Pulmonary artery endothelial cell (primary cell): ENCODE data around the gene SOD1. TPM values are rescaled to one million over a fixed set of nuclear protein-coding genes. Genes with fewer than 3 reads are reported as not detected.

Experiments
- DNase-seq: peaks from one replicate; pipeline ENCODE4 v3.0.0-alpha.2; 2011; ENCODE audit warnings: low read depth, low spot score
- total RNA-seq: library from RNA; depleted of rRNA; stranded (reverse); fragments of >200 nt; gene quantifications from 2 replicates; pipeline ENCODE4 v1.2.3, GENCODE V29; 2014

Gene SOD1
- total RNA-seq, 1 donor from 2014 or later, result 203 TPM

DNA sequence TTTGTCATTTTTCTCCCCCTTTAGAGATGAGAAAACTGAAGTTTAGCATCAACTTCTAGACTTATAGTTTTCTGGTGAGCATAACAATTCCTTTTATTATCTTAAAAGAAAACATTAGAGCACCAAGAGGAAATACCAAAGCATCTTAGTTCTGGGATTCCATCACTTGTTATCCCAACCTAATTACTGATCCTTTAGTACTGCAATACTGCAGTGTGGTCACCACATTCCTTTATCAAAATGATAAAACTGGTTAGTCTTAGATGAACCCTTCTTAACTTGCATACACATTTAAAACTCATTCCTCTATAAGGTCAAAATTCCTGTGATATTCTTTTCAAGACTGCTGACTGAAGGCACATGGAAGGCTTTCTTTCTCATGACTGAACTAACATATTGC is 23.1 kb downstream of the SOD1 start:
- no peak for DNase-seq

DNA sequence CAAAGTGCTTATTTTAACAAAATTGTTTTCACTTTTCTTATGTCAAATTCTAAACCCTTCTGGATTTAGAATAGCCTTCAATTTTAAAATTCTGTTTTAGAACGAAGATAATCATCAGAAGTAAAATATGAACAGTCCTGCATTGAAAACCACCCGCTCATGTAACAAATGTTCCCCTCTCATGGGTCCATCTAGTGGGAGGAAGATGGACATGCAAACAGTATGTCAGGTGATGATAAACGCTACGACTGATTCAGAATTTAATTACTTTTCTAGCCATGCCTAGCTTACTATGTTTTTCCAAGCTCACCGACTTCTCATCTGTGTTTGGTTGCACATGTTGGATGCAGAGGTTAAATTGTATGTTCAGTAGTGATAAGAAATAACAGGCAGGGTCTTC is 23.5 kb downstream of the SOD1 start:
- DNase-seq, result no peak

DNA sequence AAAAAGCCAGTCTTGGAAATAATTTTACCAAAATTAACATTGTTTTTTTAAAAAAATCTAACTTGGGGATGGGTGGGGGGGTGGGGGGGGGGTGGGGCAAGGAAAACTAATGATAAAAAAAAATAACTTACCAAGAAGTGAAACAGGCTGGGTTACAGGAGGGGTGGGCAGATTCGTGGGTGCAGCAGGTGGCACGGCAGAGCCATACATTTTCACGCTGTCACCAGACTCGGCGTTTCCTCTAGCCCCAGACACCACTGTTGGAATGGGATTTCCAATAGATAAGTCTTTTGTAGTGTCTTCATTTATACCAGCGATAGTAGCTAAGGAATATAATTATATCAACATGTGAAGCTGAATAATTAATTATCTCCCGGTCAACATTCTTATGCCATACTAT is 25.4 kb downstream of the SOD1 start:
- no peak for DNase-seq

DNA sequence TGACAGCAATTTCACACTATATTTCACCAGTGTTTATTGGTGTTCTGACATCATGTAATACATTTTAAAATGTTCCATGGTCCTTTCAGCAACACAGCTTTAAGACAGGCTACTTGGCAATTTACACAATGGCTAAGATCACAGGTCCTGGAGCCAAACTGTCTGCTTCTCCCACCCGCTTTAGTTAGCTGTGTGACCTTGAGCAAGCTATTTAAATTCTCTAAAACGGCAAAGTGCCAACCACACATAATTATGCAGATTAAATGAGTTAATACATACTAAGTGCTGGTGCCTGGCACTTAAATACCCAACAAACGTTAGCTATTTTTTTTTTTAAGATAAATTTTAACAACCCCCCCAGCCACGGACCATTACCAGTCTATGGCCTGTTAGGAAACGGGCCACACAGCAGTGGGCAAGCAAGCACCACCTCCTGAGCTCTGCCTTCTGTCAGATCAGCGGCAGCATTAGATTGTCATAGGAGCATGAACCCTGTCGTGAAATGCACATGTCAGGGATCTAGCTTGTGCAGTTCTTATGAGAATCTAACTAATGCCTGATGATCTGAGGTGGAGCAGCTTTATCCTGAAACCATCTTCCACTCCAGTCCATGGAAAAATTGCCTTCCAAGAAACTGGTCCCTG is 26.9 kb downstream of the SOD1 start:
- DNase-seq, result no peak

DNA sequence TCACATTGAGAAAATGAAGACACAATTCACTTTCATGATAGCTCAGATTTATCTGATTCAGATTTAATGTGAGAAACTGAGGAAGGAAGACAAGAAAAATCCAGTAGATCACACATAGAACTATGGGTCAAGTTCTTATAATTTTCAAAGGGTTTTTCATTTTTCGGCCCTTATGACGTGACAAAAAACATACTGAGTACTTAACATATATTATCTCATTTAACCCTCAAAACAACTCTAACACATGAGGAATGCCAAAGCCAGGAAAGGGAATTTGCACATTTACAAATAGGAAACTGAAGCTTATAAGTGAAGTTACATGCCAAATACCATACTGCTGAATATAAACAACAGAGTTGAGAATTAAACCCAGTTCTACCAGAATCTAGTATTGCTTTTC is 27.6 kb downstream of the SOD1 start:
- DNase-seq, result no peak

DNA sequence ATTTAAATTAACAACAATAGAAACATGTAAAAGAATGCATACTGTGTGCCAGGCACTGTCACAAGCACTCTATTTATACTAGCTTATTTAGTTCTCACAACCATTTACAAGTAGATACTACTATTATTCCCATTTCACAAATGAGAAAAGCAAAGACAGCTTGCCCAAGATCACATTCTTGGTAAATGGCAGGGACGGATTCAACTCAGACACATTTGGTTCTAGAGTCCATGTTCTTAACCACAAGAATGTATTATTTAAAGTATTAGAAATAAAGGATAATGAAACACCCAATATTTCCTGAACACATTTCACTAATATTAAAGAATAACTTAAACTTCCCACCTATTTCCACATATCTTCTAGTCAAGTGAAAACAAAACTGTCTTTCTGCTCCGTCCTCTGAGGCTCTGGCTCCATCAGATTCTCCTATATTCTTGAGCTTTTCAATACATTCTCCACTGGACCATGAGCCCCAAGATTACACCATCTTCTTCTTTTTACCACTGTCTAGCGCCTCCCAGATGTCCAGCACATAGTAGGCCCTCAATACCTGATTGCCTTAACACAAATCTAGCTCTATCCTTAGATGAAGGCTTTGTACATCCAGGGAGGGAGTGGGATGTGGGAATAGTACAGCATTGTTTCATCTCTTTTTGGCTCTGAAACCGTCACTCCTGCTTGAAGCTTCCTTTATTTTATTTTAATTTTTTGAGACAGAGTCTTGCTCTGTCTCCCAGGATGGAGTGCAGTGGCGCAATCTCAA is 29.3 kb downstream of the SOD1 start:
- no peak for DNase-seq

DNA sequence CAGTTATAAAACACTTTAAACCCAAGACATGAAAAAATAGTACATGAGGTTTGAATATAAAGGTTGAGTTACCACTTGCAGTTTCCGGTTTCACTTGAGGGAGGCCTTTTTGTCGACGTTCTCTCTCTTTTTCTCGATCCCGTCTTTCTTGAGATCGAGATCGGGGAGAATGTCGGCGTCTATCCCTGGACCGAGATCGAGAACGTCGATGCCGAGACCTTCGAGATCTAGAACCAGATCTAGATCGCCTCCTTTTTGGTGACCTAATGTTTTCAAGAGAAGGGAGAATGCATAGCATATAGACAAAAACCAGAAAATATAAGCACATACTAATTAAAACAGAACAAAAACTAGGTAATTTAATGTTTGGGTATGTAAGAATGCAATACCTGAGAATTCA is 33.7 kb downstream of the SOD1 start:
- no peak for DNase-seq

DNA sequence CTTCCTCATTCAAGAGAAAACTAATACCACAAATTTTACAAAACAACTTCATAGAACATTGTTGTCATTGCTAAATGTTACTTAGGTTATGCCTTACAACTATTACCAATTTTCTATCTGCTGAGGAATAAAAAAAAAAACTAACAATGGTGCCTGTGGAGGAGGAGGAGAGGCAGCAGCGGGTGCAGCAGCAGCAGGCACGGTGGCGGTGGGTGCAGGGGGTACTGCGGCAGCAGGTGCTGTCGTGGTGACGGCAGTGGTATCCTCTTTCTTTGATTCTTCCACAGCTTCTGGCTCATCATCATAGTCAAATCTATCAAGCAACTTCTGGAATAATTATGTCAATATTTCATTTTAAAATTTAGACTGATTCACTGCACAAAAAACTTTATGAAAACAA is 36.9 kb downstream of the SOD1 start:
- DNase-seq, result no peak

DNA sequence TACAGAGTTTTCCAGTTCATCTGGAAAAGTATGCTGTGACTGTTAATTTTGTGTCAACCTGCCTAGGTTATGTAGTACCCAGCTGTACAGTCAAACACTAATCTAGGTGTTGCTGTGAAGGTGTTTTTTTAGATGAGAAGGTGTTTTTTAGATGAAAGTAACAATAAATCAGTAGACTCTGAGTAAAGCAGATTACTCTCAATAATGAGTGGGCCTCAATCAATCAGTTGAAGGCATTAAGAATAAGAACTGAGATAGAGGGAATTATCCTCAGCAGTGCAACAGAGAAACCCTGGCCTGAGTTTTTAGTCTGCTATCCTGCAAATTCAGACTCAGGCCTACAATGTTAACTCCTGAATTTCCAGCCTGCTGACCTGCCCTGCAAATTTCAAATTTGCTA is 39.0 kb downstream of the SOD1 start:
- DNase-seq, result no peak

DNA sequence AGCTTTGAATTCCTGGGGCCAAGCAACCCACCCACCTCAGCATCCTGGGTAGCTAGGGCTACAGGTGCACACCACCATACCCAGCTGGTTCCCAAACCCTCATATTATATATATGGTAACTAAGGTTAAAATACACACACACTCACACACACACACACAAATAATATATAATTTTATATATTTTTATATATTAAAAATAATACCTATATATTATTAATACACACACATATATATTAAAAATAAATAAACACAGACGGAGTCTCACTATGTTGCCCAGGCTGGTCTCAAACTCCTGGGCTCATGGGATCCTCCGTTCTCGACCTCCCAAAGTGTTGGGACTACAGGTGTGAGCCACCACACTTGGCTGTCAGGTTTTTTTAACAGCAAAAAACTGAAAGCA is 40.5 kb downstream of the SOD1 start:
- DNase-seq, result no peak

DNA sequence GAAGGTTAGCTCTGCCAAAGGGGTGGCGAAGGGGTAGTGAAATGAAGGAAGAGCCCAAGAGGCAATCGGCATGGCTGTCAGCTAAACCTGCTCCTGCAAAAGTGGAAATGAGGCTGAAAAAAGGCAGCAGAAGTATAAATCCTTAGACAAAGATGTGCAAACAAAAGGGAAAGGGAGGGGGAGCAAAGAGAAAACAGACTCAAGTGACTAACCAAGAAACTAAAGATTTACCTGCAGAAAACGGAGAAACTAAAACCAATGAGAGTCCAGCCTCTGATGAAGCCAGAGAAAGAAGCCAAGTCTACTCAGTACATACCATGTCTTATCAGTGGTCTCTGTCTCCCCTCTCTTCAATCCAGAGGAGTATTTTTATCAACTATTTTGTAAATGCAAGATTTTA is 47.1 kb downstream of the SOD1 start:
- no peak for DNase-seq

DNA sequence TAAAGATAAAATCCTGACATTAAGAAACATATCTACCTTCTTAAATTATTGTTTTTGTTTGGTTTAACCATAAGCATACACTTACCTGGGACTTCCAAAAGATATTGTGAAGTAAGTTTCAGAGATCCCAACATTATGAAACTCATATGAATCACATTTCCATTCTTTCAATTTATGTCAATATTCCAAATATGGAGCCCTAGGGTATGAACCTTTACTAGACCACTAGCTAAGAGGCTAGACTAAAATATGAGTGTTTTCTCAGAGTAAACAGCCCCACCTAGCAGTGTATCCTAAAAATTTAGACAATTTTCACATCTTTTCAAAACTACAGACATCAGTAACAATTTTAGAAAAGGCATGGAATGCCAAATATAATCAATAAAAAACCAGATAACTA is 48.0 kb downstream of the SOD1 start:
- DNase-seq, result no peak

DNA sequence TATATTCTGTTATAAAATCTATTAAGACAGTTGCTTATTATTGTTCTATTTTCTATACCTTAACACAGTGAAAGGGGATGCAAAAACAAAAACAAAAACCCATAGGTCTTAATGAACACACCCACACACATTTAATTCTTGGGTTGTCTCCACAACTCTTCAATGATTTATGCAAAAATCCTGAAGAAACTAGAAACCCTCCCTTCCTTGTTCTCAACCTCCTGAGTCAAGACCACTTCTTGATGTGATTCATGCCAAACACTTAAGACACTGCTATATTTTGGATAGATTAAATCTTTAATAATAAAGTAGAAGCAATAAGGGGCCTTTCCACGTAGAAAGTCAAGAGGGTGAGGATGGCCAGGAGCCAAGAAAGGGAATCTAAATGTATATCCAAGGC is 49.0 kb downstream of the SOD1 start:
- no peak for DNase-seq

DNA sequence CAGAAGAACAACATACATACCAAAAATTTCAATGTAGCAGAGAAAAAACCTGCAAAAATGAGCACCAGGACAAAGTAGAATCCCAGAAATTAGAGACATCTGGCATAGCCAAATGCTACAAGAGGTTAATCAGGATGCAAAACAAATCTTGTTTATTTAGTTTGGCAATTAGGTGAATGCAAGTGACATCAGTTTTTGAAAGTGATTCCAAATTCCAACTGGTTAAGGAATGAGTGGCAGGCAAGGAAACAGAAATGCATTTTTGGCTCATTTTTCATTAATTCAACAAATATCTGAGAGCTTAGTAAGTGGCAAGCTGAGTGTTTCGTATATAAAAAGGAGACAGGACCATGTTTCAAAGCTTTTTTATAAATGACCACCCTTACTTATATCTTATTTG is 51.1 kb downstream of the SOD1 start:
- no peak for DNase-seq

DNA sequence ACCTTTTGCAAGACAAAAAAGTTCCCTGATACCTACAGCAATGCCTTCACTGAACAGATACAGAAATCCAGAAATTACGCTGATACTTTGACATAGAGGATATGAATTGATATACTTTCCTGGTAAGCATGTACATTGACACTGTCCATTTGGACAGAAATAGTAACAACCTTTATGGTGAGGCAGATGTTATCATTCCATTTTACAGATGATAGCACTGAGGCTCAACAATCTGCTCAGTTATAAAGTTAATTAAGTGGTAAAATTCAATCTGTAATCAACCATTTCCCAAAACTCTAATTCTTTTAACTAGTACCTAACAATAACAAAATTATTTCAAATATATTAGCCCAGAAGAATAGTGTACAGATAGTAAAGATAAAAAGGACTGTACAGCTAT is 51.8 kb downstream of the SOD1 start:
- DNase-seq, result no peak

DNA sequence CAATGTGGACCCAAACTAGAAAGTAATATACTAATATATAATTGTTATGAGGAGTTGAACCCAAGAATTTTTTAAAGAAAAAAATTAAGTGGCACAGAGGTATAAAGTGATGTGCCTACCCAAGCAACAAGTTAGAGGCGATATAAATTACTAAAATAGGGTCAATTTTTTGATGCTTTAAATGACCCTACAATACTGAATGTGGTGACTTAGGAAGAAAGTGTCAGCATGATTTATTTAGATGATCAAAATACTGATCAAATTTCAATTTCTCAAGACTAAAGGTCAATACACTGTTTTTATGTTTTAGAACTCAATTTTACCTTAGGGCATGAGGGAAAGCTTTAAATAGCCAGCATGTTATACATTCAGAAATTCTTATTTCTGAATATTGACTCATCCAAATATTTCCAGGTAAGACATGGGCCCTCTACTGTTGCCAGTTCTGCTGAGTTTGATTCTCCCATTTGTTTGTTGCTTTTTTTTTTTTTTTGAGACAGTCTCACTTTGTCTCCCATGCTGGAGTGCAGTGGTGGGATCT is 52.3 kb downstream of the SOD1 start:
- DNase-seq, result no peak

DNA sequence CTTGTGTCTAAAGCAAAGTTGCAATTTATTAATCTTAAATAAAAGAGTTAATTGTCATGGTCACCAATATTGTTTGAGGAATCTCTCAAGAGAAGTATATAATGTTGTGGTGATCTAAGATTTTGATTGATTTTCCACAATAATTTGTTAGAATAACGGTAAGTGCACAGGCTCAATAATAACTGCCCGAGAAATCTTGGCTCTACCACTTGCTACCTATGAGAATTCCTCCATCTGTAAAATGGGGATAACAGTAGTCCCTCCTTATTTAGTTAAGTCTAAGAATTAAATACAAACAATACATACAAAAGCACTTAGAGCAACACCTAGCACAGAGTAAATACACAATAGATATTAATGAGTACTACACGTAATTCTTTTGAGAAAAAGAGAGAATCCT is 53.6 kb downstream of the SOD1 start:
- DNase-seq, result no peak

DNA sequence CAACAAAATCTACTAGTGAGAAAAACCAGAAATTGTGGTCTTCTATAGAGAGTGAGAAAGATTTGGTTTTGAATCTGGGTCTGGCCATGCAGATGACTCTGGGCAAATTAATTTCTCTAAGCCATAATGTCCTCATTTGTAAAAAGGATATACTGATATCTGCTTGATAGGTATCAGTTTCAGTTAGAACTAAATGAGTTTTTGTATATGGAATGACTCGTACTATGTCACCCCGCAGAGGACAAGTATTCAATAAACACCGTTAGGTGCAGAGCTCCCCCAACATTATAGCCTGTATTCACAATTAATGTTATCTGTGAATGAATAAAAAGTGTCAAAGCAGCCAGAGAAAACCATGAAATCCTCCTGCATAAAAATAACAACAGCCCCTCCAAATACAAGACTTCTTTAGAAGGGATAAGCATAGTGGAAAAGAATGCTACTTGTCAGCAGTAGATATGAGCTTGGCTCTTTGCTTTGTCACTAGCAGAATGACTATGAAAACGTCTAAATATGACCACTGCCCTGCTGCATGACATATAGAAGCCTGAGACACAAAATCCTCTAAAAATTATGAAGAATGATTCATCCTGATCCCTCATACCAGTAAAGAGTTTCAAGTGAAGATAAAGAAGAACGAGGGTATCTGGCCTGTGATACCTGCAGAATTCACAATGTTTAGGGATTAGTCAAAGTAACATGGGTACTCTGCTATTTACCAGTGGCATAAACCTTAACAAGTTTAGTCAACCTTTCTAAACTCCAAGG is 54.7 kb downstream of the SOD1 start:
- no peak for DNase-seq

DNA sequence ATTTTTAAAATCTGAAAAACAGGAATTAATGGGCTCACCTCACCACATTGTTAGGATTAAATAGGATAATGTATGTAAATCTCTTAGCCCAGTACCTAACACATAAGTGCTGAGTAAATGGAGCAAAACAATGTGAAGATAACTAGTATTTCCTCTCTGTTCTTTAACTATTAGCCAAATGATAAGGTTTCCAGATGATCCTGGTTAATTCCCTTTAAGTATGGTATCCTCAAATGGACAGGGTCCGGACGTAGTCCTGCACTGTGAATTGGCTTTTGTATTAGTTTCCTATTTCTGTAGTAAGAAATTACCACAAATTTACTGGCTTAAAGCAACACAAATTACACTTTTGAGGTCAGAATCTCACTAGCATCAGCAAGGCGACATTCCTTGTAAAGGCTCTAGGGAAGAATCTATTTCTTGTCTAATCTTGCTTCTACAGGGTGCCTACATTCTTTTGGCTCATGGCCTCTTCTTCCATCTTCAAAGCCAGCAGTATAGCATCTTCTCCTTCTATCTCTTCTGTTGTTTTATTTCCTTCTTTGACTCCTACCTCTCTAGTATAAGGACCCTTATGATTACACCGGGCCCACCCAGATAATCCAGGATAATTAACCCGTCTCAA is 55.4 kb downstream of the SOD1 start:
- DNase-seq, result no peak

DNA sequence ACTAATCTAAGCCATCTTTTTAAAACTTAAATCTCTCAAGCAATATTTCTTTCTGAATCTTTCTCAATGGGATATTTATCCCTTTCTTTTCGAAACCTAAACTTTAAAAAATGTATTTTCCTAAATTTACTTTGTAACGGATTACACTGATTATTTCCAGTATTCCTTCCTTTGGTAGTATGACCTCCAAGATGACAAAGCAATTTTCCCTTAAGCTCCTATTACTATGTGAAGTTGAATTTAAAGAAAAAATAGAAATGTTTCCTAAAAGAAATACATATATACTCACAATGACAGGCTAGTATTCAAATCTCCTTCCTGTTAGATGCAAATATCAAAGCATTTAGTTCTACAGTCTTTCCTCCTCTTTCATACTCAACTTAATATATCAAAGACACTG is 56.6 kb downstream of the SOD1 start:
- no peak for DNase-seq
